Measurements from ENCODE around the gene VTI1B.

GRCh38 chr14:67683842-67684241 is 9.4 kb upstream of the VTI1B start:
- TF ChIP-seq CTCF (IDR thresholded peaks at IDR 0.05; ENCODE audit: low read depth, low read length, poor library complexity, severe bottlenecking), result no peak
- no peak for TF ChIP-seq EZH2phosphoT487 (IDR thresholded peaks at IDR 0.05; ENCODE audit: borderline replicate concordance, low read length)

Measured in DOHH2 (cell line).